Muscle of arm (tissue), 12 donors: Measurements from ENCODE around the gene CA10. TPM values are rescaled to one million over a fixed set of nuclear protein-coding genes. Genes with fewer than 3 reads are reported as not detected.

Experiments used
- DNase-seq: peaks from one replicate; pipeline ENCODE4 v3.0.0-alpha.2; 2013
- polyA plus RNA-seq, 12 donors: library from polyadenylated mRNA; unstranded; fragments of 120-200 nt; gene quantifications; one replicate each; pipeline ENCODE4 v1.2.1, GENCODE V29; 2013; ENCODE audit not compliant: insufficient read length in 12 of 12

The CA10 gene
- polyA plus RNA-seq, 12 donors, result 2.4 to 9.5 (median 6.5) TPM; not detected in 2

DNA sequence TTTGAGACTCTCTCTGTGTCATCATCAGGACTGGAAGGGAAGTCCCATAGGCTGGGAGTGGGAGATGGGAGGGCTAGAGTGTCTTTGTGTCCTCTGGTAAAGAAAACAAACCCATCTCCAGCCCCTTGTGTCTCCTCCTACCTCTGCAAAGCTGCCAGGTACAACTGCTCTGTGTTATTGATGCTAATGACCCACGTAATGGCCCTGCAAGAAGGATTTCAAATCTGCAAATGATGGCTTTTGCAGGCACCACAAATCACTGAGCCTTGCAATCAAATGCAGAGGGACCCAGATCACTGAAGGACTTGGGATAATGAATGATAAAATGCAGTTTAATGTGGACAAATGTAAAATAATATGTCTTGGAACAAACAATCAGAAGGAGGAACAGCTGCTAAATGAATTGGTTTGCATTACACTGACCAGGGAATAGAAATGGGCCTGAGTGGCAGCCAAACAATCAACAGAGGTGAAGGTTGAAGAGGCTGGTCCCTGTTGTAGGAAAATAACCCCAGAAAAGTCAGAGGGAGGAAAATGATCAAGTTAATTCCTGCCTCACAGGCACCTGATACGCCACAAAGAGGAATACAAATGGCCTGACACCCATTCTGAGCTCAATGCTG lies 473.1 kb downstream of the CA10 start:
- DNase-seq, result no peak

GRCh38 chr17:51684214-51684613 lies 474.3 kb downstream of the CA10 start:
- no peak for DNase-seq

DNA sequence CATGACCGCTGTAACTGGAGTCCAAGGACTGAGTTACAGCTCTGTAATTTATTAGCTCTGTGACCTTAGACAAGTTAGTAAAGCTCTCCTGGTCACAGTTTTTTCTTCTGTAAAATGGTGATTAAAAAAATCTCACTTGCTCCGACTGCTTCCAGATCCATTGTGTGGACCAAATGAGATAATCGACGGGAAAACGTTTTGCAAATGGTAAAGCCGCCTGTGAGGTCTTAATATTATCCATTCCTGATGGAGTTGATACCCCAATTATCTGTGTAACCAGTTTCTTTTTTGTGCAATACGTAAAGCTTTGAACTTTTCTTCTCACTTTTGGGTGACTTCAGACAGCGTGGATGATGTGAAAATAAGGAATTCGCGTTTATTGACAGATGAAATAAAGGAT lies 475.2 kb downstream of the CA10 start:
- DNase-seq, result no peak

DNA sequence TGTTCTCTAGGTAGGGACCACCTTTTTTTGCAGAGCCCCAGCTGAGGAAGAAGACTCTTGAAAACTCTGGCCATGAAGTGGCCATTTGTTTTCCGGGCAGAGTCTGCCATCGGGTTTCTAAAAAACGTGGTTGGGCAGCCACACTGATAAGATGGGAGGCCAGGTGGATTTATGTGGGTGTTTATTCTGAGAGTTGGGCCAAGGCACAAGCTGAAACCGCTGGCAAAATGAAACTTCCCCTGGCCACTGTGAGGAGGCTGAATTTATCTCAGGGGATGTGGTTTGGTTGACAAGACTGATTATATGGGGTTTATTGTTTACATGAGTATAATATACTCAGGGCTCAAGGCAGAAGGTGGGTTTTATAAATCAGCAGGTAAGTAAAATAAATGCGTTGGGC lies 476.4 kb downstream of the CA10 start:
- no peak for DNase-seq

DNA sequence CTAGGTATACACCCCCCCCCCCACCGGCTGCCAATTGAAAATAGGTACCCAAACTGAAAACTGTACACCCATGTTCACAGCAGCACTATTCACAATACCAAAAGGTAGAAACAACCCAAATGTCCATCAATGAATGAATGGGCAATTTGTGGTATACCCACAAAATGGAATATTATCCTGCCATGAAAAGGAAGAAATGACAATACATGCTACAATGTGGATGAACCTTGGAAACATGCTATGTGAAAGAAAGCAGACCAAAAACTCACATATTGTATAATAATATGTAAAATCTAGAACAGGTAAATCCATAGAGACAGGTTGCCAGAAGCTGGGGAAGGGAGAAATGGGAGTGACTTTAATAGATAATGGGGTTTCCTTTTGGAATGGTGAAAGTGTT lies 480.6 kb downstream of the CA10 start:
- DNase-seq, result no peak

DNA sequence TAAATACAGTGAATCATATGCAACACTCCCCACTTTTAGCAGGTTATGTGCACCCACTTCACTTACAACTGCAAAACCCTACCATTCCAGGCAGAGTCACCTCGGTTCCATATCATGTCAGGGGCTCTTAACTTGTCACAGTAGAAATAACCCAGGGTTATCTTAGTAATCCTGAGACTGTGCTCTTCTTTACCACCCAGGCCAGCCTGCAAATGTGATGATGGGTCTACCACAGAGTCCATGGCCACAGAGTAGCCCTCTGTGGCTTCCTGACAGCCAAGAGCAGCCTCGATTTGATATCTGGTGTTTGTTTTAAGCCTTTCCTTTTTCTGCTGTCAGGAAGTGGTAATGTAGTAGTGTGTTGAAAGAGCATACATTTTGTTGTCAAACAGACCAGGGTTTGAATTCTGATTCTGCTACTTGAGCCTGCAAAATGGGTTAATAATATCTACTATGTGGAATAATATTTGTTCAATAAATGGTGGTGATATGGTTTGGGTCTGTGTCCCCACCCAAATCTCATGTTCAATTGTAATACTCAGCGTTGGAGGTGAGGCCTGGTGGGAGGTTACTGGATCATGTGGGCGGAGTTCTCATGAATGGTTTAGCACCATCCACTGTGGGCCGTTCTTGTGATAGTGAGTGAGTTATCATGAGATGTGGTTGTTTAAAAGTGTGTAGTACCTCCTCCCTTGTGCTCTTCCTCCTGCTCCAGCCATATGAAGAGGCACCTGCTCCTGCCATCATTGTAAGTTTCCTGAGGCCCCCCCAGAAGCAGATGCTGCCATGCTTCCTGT lies 481.6 kb downstream of the CA10 start:
- DNase-seq, result no peak

DNA sequence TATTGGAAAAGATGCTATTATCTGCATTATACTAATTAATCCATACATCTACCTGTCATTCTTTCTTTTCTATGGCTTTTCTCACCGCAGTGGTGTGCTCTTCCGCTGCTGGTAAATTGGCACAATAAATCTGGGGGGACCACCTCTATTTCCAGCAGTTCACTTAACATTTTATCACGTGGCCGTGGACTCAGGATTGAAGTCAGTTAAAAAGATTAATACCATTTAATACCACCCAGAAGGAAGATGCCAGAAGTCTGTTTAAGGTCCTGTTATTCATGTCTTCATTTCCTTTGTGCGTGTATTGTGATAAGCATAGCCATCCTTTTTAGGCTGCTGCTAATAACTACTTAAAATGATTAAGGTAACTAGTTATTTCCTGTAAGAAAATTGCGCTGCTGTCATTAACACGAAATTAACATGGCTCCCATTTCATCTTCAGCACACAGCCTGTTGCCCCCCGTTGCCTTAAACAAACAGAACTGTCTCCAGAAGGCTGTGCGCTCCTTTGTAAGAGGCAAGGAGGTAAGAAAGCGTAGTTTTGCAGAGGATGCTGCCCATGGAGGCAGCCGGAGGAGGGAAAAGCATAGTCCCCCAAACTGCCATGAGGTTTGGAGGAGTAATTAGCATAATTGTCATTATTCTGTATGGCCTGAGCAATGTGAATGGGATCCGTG lies 483.8 kb downstream of the CA10 start:
- DNase-seq, result no peak

DNA sequence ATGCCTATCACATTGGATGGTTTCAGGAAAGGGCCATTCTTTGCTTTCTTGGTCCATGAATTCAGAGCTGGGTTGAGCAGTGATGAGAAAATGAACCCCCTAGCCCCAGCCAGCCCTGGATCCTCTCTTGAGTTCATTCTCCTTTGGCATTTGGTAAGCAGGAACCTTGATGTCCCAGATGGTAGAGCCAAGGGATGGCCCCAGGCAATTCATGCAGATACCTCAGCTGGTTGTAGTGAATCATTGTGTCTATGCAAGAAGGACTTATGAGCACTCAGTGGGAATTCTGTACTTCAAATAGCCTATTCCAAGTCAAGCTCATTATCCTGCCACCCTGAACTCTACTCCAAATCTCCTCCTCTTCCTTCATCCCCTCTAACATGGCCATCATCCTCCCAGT lies 485.4 kb downstream of the CA10 start:
- DNase-seq, result no peak

- no peak for DNase-seq
Observed at GRCh38 chr17:51672065-51672464, 486.4 kb downstream of the CA10 start.

DNA sequence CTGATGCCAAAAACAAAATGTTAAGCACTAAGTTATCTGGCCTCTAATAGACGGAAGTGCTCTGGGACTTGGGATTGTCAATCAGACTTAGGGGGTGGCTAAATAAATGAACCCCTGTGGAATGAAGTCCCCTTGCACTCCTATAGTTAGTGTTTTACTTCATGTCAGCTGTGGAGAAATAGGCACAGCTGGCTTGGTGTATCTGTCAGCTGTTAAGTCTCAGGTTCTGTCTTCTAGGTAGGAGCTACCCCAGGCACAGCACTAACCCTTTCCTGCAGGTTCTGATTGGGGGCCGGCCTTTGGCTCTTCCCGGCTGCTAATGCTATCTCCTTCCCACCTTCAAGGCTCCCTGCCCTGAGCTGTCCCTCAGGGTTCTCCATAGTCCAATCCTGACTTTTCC lies 487.6 kb downstream of the CA10 start:
- DNase-seq, result no peak

- no peak for DNase-seq
Observed at GRCh38 chr17:51668963-51669246, 489.6 kb downstream of the CA10 start.

DNA sequence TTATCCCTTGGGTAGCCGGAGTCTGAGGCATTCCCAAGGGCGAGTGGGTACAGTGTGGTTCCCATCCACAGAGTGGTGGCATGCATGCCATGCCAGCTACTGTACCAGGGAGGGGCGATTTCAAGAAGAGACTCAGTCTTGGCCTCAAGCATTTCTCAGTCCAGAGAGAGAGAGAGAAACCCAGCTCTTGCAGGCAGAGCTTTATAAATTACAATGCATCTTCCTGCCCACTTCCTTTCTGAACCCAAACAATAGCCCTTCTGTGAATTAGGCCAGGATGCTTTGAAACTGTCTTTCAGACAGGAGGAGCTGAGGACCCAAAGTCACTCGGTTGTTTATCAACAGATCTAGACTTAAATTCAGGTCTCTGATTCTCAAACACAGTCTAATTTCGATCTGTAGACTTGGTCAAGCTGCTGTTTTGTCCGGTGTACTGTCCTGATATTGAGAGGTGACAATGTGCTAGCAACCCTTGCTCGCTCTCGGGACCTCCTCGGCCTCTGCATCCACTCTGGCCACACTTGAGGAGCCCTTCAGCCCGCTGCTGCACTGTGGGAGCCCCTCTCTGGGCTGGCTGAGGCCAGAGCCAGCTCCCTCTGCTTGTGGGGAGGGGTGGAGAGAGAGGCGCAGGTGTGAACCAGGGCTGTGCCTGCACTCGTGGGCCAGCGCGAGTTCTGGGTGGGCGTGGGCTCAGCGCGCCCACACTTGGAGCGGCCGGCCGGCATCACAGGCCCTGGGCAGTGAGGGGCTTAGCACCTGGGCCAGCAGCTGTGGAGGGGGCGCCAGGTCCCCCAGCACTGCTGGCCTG lies 490.2 kb downstream of the CA10 start:
- no peak for DNase-seq

DNA sequence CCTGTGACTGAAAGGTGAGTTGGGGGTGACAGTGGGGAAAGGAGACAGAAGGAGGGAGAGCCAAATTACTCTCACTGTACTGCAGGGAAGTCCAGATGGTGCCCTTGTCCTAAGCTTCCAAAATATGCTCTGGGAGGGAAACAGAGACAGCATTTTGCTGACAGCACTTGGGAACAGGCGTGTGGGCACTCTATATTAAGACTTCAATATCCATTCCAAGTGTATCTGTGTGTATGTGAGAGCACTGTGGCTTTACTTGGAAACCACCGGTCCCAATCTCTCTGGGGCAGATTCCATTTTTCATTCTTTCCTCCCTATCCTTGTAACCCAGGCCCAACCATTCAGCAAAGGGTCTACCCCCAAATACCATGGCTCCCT lies 490.8 kb downstream of the CA10 start:
- DNase-seq, result no peak

- no peak for DNase-seq
Observed at GRCh38 chr17:51666971-51667705, 491.4 kb downstream of the CA10 start.

DNA sequence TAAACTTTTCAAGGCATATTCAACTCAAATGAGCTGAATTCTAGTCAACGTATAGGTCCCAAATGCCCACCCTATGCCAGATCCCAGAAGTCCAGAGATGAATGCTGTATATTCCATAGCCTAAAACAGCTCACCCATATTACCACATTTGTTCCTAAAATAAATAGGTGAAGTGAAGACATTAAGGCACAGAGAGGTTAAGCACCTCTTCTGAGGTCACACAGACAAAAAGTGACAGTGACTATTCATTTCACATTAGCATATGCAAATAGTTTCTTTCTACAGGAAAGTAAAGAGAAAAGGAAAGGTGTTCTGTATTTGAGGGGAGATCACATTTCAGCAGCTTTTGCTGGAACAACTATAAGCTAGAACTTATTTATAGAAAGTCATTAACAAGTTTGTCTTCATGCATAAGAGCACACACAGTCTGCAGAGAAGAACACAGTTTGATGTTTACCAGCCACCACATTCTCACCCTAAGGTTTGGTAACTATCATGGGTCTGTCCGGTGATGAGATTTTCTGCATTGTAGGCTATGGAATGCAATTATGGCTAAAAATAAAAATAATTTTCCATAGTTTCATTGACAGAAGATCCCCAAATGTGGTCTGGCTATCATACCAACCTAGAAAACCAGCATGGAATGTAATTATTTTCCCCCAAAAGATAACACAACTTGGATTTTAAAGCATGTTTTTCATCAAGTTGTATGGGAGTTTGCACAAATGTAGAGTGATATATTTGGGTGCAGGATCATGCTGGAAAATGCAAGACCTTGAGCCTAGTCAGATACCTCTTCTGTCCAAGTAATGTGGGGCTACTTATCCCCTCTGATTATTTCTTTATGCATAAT lies 496.1 kb downstream of the CA10 start:
- DNase-seq, result no peak

DNA sequence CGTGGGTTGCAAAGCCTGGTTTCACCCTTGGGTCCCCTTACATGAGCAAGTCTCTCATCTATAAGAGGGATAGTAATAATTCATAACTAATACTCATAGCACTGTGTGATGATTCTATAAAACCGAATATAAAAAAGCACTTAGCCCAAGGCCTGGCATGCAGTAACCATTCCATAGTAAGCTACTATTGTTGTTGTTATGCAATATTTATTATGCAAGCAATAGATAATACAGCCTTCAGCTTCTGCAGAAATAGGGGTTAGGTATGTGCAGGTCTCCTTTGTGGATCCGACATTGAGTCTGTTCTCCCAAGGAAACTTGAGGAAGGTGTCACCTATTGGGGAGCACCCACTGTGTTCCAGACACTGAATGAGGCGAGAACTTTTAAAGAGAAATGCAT lies 497.1 kb downstream of the CA10 start:
- no peak for DNase-seq

DNA sequence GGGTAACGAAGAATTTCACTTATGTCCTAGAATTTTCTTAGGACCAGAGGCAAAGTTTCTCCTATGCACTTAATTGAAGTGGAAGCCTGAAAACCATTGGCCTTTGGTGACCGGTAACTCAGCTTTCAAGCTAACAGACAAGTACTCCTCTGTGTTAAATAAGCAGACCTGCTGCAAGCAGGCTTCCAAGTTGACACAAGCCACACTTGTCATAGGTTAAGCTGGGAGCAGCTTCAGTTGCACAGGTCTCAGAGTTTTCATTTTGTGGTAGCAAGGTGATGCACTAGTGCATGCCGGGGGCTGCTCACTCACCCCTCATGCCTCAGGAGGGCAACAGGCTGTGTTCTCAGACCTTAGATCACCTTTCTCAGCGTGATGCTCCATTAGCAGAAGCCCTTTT lies 498.2 kb downstream of the CA10 start:
- no peak for DNase-seq

DNA sequence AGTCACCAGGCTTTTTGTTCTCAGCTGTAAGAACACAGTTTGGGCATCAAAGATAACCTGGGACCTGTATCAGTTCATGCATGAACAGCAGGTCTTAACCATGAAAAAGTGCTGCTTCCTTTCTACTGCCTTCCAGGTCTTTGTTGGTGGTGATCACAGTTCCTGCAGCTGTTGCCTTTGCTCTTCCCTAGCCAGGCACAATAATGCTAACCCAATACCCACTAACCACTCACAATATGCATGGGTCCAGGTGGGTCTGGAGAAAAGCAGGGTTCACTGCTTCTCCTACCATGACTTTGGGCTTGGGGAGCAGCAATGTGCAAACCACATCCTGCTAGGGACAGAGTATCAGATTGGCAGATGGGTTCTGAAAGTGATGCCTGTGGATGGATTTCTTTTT lies 501.3 kb downstream of the CA10 start:
- DNase-seq, result no peak

GRCh38 chr17:51653878-51654277 lies 504.6 kb downstream of the CA10 start:
- peak; percentile 19 for DNase-seq

GRCh38 chr17:51652529-51652928 lies 506.0 kb downstream of the CA10 start:
- DNase-seq, result no peak
